ENCODE results near the gene ABLIM3.

The ABLIM3 gene

GRCh38 chr5:149297340-149298025, 156.2 kb downstream of the ABLIM3 start:
- H3K4me1 ChIP-seq (ENCODE audit: control insufficient read depth, insufficient read depth, low read length, unreplicated experiment), result no peaks in the 10 kb centered on the region
- no peaks in the 10 kb centered on the region for H3K36me3 ChIP-seq (ENCODE audit: insufficient read depth, low read length)
- H3K27ac ChIP-seq (ENCODE audit: low read depth, low read length), result no peak overlapping the region

GRCh38 chr5:149298163-149298562, 156.9 kb downstream of the ABLIM3 start:
- no peak overlapping the region for H3K4me3 ChIP-seq (ENCODE audit: low read depth, low read length)
- no peaks in the 10 kb centered on the region for H3K36me3 ChIP-seq (ENCODE audit: insufficient read depth, low read length)
- H2AFZ ChIP-seq (ENCODE audit: low read length, unreplicated experiment), result no peak overlapping the region
- H3K79me2 ChIP-seq (ENCODE audit: control insufficient read depth, insufficient read depth, low read length, unreplicated experiment), result no peaks in the 10 kb centered on the region
- H3K4me1 ChIP-seq (ENCODE audit: control insufficient read depth, insufficient read depth, low read length, unreplicated experiment), result no peaks in the 10 kb centered on the region
- no peak overlapping the region for H3K27ac ChIP-seq (ENCODE audit: low read depth, low read length)
- H3K27me3 ChIP-seq (ENCODE audit: insufficient read depth, low read length), result no peaks in the 10 kb centered on the region

More at GRCh38 chr5:149297340-149298025, 156.2 kb downstream of the ABLIM3 start:
- no peak overlapping the region for H3K4me3 ChIP-seq (ENCODE audit: low read depth, low read length)
- H3K79me2 ChIP-seq (ENCODE audit: control insufficient read depth, insufficient read depth, low read length, unreplicated experiment), result no peaks in the 10 kb centered on the region
- H2AFZ ChIP-seq (ENCODE audit: low read length, unreplicated experiment), result no peak overlapping the region
- H3K27me3 ChIP-seq (ENCODE audit: insufficient read depth, low read length), result no peaks in the 10 kb centered on the region

- no peaks in the 10 kb centered on the region for H3K4me1 ChIP-seq (ENCODE audit: control insufficient read depth, insufficient read depth, low read length, unreplicated experiment)
- H3K27ac ChIP-seq (ENCODE audit: low read depth, low read length), result no peak overlapping the region
- H3K4me3 ChIP-seq (ENCODE audit: low read depth, low read length), result no peak overlapping the region
- H3K79me2 ChIP-seq (ENCODE audit: control insufficient read depth, insufficient read depth, low read length, unreplicated experiment), result no peaks in the 10 kb centered on the region
- no peak overlapping the region for H2AFZ ChIP-seq (ENCODE audit: low read length, unreplicated experiment)
- H3K27me3 ChIP-seq (ENCODE audit: insufficient read depth, low read length), result no peaks in the 10 kb centered on the region
- no peaks in the 10 kb centered on the region for H3K36me3 ChIP-seq (ENCODE audit: insufficient read depth, low read length)
Measured at GRCh38 chr5:149298842-149299404, 157.6 kb downstream of the ABLIM3 start.

GRCh38 chr5:149299451-149300054, 158.3 kb downstream of the ABLIM3 start:
- Histone ChIP-seq H3K4me1 (ENCODE audit: control insufficient read depth, insufficient read depth, low read length, unreplicated experiment) (no peaks in the 10 kb centered on the region), H3K27ac (ENCODE audit: low read depth, low read length) (no peak overlapping the region), H3K36me3 (ENCODE audit: insufficient read depth, low read length) (no peaks in the 10 kb centered on the region), H3K4me3 (ENCODE audit: low read depth, low read length) (no peak overlapping the region), H3K79me2 (ENCODE audit: control insufficient read depth, insufficient read depth, low read length, unreplicated experiment) (no peaks in the 10 kb centered on the region), H2AFZ (ENCODE audit: low read length, unreplicated experiment) (no peak overlapping the region), H3K27me3 (ENCODE audit: insufficient read depth, low read length) (no peaks in the 10 kb centered on the region)

GRCh38 chr5:149300441-149300840, 159.1 kb downstream of the ABLIM3 start:
- Histone ChIP-seq H3K79me2 (ENCODE audit: control insufficient read depth, insufficient read depth, low read length, unreplicated experiment) (no peaks in the 10 kb centered on the region), H3K4me3 (ENCODE audit: low read depth, low read length) (no peak overlapping the region), H3K27ac (ENCODE audit: low read depth, low read length) (no peak overlapping the region), H3K36me3 (ENCODE audit: insufficient read depth, low read length) (no peaks in the 10 kb centered on the region), H3K27me3 (ENCODE audit: insufficient read depth, low read length) (no peaks in the 10 kb centered on the region), H3K4me1 (ENCODE audit: control insufficient read depth, insufficient read depth, low read length, unreplicated experiment) (no peaks in the 10 kb centered on the region), H2AFZ (ENCODE audit: low read length, unreplicated experiment) (no peak overlapping the region)

- Histone ChIP-seq H3K36me3 (ENCODE audit: insufficient read depth, low read length) (no peaks in the 10 kb centered on the region), H3K79me2 (ENCODE audit: control insufficient read depth, insufficient read depth, low read length, unreplicated experiment) (no peaks in the 10 kb centered on the region), H3K4me1 (ENCODE audit: control insufficient read depth, insufficient read depth, low read length, unreplicated experiment) (no peaks in the 10 kb centered on the region), H3K27me3 (ENCODE audit: insufficient read depth, low read length) (no peaks in the 10 kb centered on the region), H3K4me3 (ENCODE audit: low read depth, low read length) (no peak overlapping the region), H2AFZ (ENCODE audit: low read length, unreplicated experiment) (no peak overlapping the region), H3K27ac (ENCODE audit: low read depth, low read length) (no peak overlapping the region)
Measured at GRCh38 chr5:149301049-149301743, 159.9 kb downstream of the ABLIM3 start.

GRCh38 chr5:149301744-149302380, 160.6 kb downstream of the ABLIM3 start:
- H3K4me3 ChIP-seq (ENCODE audit: low read depth, low read length), result no peak overlapping the region
- H3K36me3 ChIP-seq (ENCODE audit: insufficient read depth, low read length), result no peaks in the 10 kb centered on the region
- H3K4me1 ChIP-seq (ENCODE audit: control insufficient read depth, insufficient read depth, low read length, unreplicated experiment), result no peaks in the 10 kb centered on the region
- H3K27me3 ChIP-seq (ENCODE audit: insufficient read depth, low read length), result no peaks in the 10 kb centered on the region
- H2AFZ ChIP-seq (ENCODE audit: low read length, unreplicated experiment), result no peak overlapping the region
- H3K27ac ChIP-seq (ENCODE audit: low read depth, low read length), result no peak overlapping the region
- H3K79me2 ChIP-seq (ENCODE audit: control insufficient read depth, insufficient read depth, low read length, unreplicated experiment), result no peaks in the 10 kb centered on the region

- H3K27me3 ChIP-seq (ENCODE audit: insufficient read depth, low read length), result no peaks in the 10 kb centered on the region
- H3K4me1 ChIP-seq (ENCODE audit: control insufficient read depth, insufficient read depth, low read length, unreplicated experiment), result no peaks in the 10 kb centered on the region
- no peaks in the 10 kb centered on the region for H3K79me2 ChIP-seq (ENCODE audit: control insufficient read depth, insufficient read depth, low read length, unreplicated experiment)
- H3K36me3 ChIP-seq (ENCODE audit: insufficient read depth, low read length), result no peaks in the 10 kb centered on the region
- H3K27ac ChIP-seq (ENCODE audit: low read depth, low read length), result no peak overlapping the region
- H3K4me3 ChIP-seq (ENCODE audit: low read depth, low read length), result no peak overlapping the region
- H2AFZ ChIP-seq (ENCODE audit: low read length, unreplicated experiment), result no peak overlapping the region
Measured at GRCh38 chr5:149302641-149303040, 161.3 kb downstream of the ABLIM3 start.

GRCh38 chr5:149303210-149303609, 161.9 kb downstream of the ABLIM3 start:
- Histone ChIP-seq H3K79me2 (ENCODE audit: control insufficient read depth, insufficient read depth, low read length, unreplicated experiment) (no peaks in the 10 kb centered on the region), H3K4me3 (ENCODE audit: low read depth, low read length) (no peak overlapping the region), H3K4me1 (ENCODE audit: control insufficient read depth, insufficient read depth, low read length, unreplicated experiment) (no peaks in the 10 kb centered on the region), H3K27me3 (ENCODE audit: insufficient read depth, low read length) (no peaks in the 10 kb centered on the region), H2AFZ (ENCODE audit: low read length, unreplicated experiment) (no peak overlapping the region), H3K27ac (ENCODE audit: low read depth, low read length) (no peak overlapping the region), H3K36me3 (ENCODE audit: insufficient read depth, low read length) (no peaks in the 10 kb centered on the region)

- Histone ChIP-seq H3K27ac (ENCODE audit: low read depth, low read length) (no peak overlapping the region), H3K27me3 (ENCODE audit: insufficient read depth, low read length) (no peaks in the 10 kb centered on the region), H3K79me2 (ENCODE audit: control insufficient read depth, insufficient read depth, low read length, unreplicated experiment) (no peaks in the 10 kb centered on the region), H3K4me3 (ENCODE audit: low read depth, low read length) (no peak overlapping the region), H3K4me1 (ENCODE audit: control insufficient read depth, insufficient read depth, low read length, unreplicated experiment) (no peaks in the 10 kb centered on the region), H2AFZ (ENCODE audit: low read length, unreplicated experiment) (no peak overlapping the region), H3K36me3 (ENCODE audit: insufficient read depth, low read length) (no peaks in the 10 kb centered on the region)
Measured at GRCh38 chr5:149304195-149305078, 163.1 kb downstream of the ABLIM3 start.
